NCI-H128 (cell line): ENCODE measurements around the gene GLDC.
"Not testable (repeated sequence)": the region's sequence is repeated elsewhere in the genome, so short reads cannot be mapped to it uniquely, and the experiment has no call there.

ENCODE experiments used
- DNase-seq: peaks from one replicate; lab custom pipeline; 2025; ENCODE audit not compliant: unreplicated experiment; lab: John Stamatoyannopoulos, UW

Gene GLDC

GRCh38 chr9:6622784-6623183, 22.7 kb downstream of the GLDC start:
- DNase-seq, result not testable (repeated sequence)

GRCh38 chr9:6620796-6621195, 24.7 kb downstream of the GLDC start:
- no peak for DNase-seq

DNA sequence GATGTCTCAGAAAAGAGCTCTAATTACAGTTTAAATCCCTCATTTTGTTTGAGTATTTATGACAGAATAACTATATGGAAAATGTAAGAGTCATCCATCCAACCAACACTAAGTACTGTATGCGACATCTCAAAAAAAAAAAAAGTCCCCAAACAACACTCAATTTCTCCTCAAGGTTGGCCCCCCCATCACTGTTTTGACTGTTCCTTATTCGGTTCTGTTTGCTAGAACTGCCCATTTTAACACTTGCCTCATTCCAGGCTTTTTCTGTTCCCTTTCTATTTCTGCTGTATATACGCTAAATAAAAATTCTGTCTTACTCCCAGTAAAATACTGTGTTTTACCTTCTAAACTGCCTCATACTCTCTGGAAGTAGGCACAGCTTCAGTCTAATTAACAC, 25.2 kb downstream of the GLDC start:
- DNase-seq, result no peak

DNA sequence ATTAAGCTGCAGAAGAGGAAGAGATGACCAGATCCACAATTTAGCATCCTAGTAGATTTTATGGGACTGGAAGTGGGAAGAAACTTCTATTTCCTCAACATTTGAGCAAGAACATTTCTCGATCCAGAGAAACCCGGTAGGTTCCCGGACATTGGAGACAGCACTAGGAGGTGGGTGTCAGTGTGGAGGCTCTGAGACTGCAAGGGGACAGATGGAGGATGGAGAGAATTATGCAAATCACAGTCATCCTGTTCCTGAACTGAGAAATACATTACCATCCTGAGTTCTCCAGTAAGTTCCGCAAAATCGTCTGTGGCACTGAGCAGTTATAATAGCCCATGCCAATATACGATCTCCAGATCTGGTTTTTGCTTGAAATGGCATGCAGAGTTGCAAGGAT, 25.6 kb downstream of the GLDC start:
- no peak for DNase-seq

DNA sequence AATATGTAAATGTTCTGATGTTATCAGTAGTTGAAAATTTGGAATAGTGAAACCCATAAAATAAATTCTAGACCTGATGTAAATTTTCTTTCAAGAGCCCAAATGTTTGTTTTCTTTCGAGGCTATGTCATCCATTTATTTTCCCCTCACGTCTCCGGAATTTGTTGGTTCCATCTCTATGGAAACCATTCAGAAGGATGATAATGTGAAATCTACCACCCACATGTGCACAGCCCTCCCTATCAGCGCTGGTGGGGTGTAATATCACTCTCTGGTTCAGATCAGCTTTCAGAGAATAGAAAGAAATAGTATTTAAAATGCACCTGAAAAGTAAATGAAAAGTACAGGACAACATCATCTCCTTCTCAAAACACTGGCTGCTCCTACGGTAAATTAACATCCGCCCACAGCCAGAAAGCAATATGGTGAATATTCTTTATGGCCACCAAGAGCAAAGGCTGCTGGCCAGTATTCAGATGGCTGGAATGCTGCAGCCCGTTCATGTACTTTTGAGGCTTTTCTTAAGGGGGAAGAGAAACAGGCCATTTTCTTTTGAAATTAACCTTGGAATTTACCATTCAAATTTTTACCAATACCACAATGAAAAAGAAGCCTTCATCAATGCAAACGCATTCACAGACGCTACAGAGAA, 28.5 kb downstream of the GLDC start:
- DNase-seq, result no peak

DNA sequence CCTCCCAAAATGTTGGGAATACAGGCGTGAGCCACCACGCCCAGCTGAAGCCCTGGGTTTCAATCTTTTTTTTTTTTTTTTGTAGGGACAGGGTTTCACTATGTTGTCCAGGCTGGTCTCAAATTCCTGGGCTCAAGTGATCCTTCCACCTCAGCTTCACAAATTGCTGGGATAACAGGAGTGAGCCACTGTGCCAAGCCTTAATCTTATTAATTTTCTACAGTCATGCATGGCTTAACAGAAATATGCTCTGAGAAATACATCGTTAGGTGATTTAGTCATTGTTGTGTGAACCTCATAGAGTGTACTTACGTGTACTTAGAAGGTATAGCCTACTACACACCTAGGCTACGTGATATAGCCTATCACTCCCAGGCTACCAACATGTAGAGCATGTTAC, 31.0 kb downstream of the GLDC start:
- no peak for DNase-seq

DNA sequence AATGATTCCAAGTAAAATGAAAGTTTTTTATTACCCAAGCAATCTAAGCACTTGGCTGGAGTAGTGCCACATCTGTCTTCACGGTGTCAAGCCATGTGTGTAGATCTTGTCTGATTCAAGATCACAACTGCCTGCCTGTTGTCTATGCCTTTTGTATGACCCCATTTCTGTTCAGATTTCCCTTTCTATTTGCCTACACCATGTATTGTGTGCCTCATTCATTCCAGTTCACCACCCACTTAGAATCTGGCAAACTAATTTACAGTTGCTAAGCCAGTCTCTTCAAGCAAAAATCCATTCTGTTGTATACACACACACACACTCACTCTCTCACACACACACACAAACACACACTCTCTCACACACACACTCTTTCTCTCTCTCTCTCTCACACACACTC, 33.7 kb downstream of the GLDC start:
- no peak for DNase-seq

GRCh38 chr9:6610073-6610472, 35.5 kb downstream of the GLDC start:
- DNase-seq, result no peak

DNA sequence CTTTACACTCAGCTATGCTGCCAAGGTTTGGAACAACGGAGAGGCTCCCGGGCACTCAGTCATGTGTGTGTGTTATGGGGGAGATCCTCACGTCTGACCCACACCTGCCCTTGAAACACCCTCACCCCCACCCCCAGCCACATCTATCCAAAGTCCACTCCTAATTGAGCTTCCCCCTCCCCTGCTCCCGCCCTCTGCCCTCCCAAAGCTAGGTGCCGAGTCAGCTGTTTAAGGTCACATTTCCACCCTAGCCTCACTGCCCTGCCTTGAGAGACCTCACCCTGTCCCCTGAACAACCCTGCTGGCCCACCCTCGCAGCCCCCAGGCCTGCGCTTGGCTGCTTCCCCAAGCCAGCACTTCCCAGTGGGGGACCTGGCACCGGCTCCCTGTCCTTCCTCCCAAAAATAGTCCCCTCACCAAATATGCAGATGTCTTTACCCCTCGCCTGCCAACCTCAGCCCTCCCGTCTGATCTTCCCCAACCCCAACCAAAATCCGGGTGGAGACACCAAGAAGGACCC, 36.0 kb downstream of the GLDC start:
- no peak for DNase-seq

DNA sequence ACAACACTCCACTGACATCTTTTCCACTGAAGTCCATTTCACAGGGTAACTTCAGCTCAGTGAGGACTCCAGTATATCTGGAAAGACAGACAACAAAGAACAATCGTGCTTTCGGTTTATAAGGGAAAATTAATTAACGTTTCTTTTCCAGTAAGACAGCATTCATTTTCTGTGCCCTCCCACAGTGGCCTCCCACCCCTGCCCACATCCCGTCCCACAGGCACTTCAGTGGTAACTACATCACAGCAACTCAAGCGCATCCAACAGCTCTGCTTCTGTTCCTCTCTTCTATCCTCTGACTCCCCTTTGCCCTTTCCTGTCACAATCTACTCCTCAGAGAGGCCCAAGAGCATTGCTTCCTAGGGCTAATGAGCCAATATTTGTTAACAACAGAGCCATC, 40.3 kb downstream of the GLDC start:
- DNase-seq, result no peak

DNA sequence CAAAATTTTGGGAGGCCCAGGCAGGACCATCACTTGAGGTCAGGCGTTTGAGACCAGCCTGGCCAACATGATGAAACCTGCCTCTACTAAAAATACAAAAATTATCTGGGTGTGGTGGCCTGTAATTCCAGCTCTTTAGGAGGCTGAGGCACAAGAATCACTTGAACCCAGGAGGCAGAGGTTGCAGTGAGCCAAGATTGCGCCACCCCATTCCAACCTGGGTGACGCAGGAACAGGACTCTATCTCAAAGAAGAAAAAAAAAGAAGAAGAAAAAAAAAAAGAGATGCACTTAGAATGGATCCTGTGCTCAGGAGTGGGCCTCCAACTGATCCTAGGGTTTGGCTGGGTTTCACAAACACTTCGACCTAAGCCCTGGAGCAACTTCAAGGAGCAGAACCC, 45.1 kb downstream of the GLDC start:
- no peak for DNase-seq

- DNase-seq, result no peak
Measured at GRCh38 chr9:6600006-6600405, 45.5 kb downstream of the GLDC start.

DNA sequence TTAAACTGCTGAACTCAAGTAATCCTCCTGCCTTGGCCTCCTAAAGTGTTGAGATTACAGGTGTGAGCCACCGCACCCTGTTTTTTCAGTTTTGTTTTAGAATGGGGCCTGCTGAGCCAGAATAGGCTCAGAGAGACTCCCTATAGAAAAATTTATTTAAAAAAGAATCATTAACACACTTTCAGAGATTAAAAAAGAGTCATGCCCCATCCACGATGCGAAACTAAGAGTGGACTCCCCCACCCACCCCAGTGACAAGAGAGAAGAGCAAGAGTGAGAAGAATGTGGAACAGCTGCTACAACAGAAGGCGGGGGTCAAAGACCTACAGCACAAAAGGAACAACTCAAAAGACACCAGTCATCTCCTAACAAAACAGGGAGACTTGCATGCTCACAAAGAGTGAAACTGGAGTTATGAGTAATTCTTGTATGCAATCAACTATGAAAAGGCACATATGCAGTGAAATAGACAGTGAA, 47.2 kb downstream of the GLDC start:
- no peak for DNase-seq

DNA sequence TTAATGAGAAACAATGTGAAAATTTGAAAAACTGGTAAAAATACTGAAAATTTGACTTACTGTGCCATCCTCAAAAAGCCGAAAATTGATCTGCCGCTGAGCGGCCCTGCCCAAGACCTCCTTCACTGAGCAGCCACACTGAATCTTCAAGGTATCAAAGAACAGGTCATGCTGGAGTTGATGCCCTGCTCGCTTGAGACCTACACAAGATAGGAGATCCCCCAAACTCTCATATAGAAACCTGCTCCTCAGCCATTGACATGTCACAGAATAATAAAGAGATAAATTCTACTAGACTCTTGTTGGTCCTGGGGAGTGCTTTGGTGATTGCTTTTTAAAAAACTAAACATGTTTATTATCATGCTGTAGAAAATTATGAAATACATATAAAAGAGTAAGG, 52.7 kb downstream of the GLDC start:
- DNase-seq, result no peak

- DNase-seq, result no peak
Measured at GRCh38 chr9:6592231-6592630, 53.3 kb downstream of the GLDC start.

GRCh38 chr9:6590772-6591384, 54.7 kb downstream of the GLDC start:
- no peak for DNase-seq

DNA sequence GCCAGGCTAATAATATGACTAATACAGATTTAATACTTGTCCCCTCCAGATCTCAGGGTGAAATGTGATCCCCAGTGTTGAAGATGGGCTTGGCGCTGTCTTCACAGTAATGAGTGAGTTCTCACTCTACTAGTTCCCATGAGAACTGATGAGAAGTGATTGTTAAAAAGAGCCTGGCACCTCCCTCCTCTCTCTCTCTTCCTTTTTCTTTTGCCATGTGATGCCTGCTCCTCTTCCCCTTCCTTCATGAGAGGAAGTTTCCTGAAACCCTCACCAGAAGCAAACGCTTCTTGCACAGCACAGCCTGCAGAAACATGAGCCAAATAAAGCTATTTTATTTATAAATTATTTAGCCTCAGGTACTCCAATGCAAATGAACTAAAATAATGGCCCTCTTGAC, 55.2 kb downstream of the GLDC start:
- DNase-seq, result no peak

- DNase-seq, result peak; percentile 32
Measured at GRCh38 chr9:6584881-6585597, 60.5 kb downstream of the GLDC start.

GRCh38 chr9:6581253-6581652, 64.3 kb downstream of the GLDC start:
- DNase-seq, result no peak

DNA sequence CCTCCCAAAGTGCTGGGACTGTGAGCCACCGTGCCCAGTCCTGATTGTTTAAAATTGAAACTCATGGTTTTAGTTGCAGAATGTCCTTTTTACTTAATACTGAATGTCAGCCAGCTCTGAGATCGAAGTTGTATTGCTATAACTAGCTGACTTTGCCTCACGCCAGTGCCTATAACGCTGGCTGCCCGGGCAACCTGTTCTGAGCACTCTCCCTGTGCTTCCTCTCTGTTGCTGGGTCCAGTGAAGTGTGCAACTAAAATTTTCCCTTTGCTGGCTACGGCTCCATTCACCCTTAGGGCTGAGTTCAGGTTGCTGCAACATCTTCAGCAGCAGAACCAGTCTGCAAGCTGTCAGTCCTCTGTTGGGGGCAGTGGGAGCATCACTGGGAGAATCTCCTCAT, 65.9 kb downstream of the GLDC start:
- no peak for DNase-seq

GRCh38 chr9:6576987-6577386, 68.5 kb downstream of the GLDC start:
- DNase-seq, result no peak
